ENCODE results near the gene CCL18.
"Not testable (repeated sequence)": the region's sequence is repeated elsewhere in the genome, so short reads cannot be mapped to it uniquely, and the experiment has no call there.

The CCL18 gene

DNA sequence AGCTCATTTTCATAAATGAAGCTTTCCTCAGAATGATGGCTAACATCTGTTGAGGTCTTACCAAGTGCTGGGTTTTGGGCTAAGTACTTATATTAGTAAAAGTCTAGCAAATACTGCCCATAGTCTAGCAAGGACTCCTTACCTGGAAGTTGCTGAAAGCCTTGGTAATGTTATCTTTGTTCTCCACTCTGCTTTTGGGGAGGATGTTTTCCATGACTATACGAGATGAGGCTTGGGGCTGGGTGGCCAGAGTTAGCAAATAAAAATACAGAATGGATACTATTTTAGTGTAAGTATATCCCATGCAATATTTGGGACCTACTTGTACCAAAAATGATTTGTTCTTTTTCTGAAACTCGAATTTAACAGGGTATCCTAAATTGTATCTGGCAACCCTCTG is 7.7 kb downstream of the CCL18 start:
- no peak for DNase-seq (ENCODE audit: low read depth)

DNA sequence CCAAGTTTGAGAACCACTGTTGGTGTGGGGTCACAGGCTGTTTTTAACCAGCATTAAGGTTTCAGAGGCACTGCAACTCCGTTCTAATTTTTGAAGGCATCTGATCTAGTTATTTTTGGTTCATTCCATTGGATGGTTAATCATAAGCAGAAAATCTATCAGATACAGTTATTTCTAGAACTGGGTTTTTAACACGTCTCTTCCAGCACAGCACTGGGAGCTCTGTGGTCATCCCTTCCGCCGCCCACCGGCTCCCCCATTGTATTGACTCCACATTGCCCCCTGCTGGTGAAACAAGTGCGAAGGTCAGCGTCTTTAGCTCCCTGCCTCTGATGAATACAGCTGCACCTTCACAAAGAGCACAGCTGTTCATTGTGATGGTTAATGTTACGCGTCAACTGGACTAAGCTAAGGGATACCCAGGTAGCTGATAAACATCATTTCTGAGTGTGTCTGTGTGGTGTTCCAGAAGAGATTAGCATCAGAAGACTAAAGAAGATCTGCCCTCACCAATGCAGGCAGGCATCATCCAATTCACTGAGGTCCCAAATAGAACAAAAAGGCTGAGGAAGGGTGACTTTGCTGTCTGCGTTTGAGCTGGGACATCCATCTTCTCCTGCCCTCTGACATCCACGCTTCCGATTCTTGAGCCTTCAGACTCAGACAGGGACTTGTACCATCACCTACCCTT is 8.5 kb downstream of the CCL18 start:
- DNase-seq (ENCODE audit: low read depth), result no peak

DNA sequence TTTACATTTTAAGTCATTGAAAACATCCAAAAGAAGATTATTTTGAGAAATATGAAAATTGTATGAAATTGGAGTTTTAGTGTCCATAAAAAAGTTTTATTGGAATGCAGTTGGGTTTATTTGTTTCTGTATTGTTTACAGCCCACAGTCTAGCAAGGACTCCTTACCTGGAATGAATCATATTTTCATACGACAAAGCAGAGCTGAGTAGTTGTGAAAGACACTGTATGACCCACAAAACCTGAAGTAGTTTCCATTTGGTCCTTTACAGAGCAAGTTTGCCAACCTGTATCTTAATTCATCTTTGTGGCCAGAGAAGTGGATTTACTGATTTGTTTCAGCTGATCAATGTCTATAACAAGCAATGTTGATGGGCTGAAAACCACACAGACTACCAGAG is 10.3 kb downstream of the CCL18 start:
- no peak for DNase-seq (ENCODE audit: low read depth)

DNA sequence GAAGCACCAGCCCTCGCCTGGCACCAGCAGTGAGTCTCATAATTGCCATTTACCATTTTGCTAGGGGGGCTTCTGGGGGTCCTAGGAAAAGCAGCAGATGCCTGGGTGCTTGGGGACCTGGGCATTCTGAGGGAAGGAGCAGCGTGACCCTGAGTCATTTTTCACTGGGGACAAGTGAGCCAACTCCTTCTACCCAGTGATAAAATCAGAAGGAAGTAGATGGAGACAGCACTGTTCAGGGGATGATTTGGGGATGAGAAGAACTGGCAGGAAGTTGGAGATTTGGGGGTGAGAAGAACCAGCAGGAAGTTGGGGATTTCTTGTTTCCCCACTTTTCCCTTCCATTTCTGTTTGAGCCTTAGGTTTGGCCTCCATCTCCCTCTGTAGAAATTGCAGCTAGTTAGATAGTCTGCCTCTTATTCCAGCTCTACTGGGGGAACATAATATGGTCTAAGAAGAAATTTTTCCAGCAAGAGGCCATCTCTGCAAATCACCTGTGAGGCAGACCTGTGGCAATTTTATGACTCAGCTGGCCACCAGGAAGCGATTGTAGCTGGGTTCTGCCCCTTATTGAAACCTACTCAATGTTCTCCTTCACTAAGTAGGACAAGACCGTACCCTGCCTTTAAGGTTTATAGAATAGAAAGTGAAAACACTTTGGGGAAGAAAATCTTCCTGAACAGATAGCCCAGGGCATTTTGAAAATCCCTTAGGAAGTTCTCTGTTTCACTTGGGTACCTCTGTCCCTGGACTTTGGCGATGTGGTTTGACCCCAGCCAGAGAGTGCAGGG is 17.8 kb downstream of the CCL18 start:
- not testable (repeated sequence) for DNase-seq (ENCODE audit: low read depth)

DNA sequence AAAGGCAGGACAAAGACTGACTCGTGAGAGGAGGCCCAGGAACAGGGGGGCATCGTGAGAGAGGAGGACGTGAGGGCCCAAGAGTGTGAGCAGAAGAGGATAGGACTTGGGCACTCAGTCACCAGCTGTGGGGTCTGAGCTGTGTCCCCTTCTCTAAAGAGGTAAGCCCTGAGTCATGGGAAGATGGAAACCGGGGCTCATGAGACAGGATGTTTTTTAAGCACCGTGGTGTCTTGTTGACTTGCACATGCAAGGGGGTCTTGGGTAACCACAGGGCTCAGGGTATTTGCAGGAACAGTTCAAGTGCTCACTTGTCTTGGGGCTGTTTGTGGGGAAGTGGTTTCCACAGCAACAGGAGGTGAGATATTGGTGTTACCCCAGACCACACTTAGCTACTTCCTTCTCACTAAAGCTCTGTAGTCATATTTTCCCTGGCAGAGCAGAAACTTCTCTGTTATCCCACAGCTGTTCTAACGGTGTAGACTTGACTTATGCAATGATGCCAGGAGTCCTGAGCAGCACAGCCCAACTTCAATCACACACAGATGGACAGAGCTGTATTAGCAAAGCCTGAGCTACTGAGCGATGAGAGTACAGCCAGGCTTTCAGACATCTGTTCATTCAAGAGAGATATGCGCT is 18.5 kb downstream of the CCL18 start:
- DNase-seq (ENCODE audit: low read depth), result not testable (repeated sequence)

DNA sequence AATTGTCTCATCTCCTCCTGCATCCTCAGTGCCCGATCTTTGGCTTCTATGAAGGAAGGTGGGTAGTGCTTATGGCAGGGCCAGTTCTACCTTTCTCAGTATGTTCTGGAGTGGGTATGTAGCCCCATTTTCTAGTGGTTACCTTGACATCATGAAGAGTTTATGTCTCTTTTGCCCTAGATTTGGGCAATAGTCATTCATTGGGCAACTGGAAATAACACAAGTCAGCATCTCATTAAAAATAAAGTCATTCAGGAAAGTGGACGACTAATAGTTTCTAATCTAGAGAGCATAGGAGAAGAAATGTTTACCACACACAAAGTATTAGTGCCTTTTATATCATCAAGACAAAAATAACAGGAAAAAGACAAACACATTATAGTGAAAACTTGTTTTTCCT is 19.6 kb downstream of the CCL18 start:
- not testable (repeated sequence) for DNase-seq (ENCODE audit: low read depth)

- no peak for DNase-seq (ENCODE audit: low read depth)
These were observed 21.7 kb downstream of the CCL18 start for GRCh38 chr17:36085765-36086164.

DNA sequence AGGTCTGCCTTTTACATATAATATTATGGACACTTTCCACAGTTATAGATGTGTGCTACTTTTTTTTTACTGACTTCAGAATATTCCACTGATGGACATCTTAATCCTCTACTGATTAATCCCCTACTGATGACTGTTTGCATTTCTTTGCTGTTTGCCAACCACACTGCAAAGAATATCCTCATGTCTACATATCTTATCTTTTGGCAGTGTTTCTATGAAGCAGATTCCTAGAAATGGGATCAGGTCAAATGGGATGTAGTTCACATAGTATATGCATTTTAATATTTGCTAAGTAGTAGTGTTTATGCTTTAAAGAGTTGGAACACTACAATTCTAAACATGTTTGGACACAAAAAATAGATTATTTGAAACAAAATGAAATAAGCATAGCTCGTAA is 22.7 kb downstream of the CCL18 start:
- no peak for DNase-seq (ENCODE audit: low read depth)

- DNase-seq (ENCODE audit: low read depth), result not testable (repeated sequence)
These were observed 23.4 kb downstream of the CCL18 start for GRCh38 chr17:36087471-36087870.

- DNase-seq (ENCODE audit: low read depth), result not testable (repeated sequence)
These were observed 24.0 kb downstream of the CCL18 start for GRCh38 chr17:36087897-36088572.

GRCh38 chr17:36088670-36089338 is 24.7 kb downstream of the CCL18 start:
- DNase-seq (ENCODE audit: low read depth), result no peak

- DNase-seq (ENCODE audit: low read depth), result no peak
These were observed 25.3 kb downstream of the CCL18 start for GRCh38 chr17:36089339-36089865.

GRCh38 chr17:36089888-36090836 is 26.1 kb downstream of the CCL18 start, which contains the start of gene CCL3:
Gene CCL3, minus strand, starts transcription at chr17:36090143. Its CDS starts 85 bp downstream, at chr17:36090058.
- DNase-seq (ENCODE audit: low read depth), result no peak

DNA sequence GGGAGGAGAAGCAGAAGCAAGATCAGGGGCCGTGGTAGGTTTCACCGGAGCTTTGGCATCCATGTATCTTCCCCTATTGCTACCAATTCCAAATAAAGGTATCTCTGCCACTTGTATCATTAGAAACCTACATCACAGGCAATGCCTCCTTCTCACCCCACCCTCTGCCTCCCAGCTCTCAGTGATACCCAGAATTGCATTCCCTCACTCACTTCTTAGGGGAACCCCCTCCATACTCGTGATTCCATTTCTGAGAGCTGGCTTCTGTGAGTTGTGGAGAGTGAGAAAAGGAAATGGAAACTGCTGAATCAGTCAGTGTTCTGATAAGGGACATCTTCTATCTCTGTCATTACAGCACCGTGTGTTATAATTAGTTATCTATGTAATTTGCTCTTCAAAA is 28.2 kb downstream of the CCL18 start:
- no peak for DNase-seq (ENCODE audit: low read depth)

DNA sequence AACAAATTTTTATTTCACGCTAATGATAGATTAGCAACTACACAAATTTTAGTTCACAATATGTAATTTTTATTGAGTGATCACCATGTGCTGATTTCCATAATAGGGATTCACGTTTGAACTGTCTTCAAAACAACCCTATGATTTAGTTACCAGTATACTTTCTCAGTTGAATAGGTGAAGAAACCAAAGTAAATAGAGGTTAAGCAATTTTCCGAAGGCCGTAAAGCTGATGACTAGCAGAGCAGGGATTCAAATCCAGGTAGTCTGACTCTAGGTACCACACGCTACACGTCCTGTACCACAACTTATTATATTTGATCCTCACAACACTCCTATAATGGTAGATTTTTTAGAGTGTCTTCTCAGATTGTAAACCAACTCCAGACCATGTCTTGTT is 28.6 kb downstream of the CCL18 start:
- not testable (repeated sequence) for DNase-seq (ENCODE audit: low read depth)

- DNase-seq (ENCODE audit: low read depth), result no peak
These were observed 30.2 kb downstream of the CCL18 start for GRCh38 chr17:36094232-36094631.

DNA sequence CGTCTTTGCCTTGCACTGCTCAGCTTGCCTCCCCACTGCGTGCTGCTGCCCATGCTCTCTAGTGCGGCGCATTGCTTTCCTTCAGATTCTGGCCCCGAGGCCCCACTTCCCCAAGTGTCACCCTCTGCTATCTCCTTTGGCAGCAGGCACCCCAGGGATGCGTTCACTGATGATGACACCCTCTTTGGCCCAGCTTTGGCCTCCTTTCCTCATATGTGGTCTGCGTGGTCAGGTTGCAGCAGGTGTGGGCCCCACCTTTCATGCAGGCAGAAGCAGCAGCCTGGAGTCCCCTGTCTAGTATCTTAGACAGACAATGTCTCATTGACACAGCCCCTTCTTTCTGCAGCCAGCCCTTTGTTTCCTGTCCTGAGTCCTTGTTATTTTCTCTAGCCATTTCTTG is 30.7 kb downstream of the CCL18 start:
- DNase-seq (ENCODE audit: low read depth), result no peak

GRCh38 chr17:36095992-36096391 is 31.9 kb downstream of the CCL18 start:
- no peak for DNase-seq (ENCODE audit: low read depth)

DNA sequence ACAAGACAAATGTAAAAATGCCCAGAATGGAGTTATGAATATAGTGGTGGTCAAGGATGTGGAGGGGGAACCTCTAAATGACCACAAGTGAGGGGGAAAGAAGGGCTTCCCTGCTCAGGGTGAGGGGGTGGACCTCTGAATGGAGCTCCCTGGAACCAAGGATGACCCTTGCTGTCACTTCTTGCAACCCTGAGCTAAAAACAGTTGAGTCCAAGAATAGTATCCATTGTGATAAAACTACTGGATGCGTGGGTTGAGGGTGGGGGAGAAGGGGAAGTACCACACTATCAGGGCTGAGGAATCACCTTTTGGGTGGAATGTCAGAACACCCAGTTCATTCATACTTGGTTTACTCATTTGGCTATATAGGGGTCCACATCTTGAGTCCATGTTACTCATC is 34.9 kb downstream of the CCL18 start:
- DNase-seq (ENCODE audit: low read depth), result not testable (repeated sequence)

DNA sequence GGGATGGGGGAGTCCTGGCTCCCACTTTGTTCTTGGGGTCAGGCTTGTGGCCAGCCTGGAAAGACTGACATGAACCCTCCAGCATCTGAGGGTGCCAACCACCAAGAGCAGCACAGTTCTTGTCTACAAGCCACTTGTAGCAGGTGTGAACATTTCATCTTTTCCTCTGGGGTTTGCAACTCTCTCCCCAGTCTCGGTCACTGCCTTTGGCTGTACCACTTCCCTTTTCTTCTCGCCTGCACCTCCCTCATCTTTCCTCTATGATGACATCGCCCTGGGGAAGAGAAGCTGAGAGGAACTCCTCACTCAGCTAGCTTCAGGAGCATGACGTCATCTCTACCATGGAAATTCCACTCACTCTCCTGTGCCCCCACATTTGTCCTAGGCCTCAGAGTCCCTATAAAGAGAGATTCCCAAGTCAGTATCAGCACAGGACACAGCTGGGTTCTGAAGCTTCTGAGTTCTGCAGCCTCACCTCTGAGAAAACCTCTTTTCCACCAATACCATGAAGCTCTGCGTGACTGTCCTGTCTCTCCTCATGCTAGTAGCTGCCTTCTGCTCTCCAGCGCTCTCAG is 39.4 kb downstream of the CCL18 start, which contains the start of gene CCL4:
Gene CCL4, plus strand, starts transcription at position 427 of the 575 bp plus-strand sequence. Its CDS starts 79 bp downstream, at position 506.
- DNase-seq (ENCODE audit: low read depth), result not testable (repeated sequence)
